Activated naive CD8-positive, alpha-beta T cell treated with anti-CD3 and anti-CD28 coated beads, Interleukin-2, amount 50 U/mL, for 16 hours (primary cell): ENCODE measurements around the gene RNF166.

ENCODE experiments used
- DNase-seq: peaks from one replicate; pipeline ENCODE4 v3.0.0-alpha.2; 2020; ENCODE audit warnings: low read depth, low spot score

RNF166 gene

GRCh38 chr16:88723911-88724310 is 17.7 kb upstream of the RNF166 start:
- DNase-seq = no peak

- no peak for DNase-seq
These were observed 17.3 kb upstream of the RNF166 start for GRCh38 chr16:88723507-88723887.

- DNase-seq = no peak
These were observed 16.7 kb upstream of the RNF166 start for GRCh38 chr16:88722784-88723506.

- no peak for DNase-seq
These were observed 15.9 kb upstream of the RNF166 start for GRCh38 chr16:88721815-88722755.

GRCh38 chr16:88721236-88721635 is 15.0 kb upstream of the RNF166 start:
- no peak for DNase-seq

GRCh38 chr16:88720396-88720970 is 14.3 kb upstream of the RNF166 start:
- no peak for DNase-seq

GRCh38 chr16:88719933-88720296 is 13.7 kb upstream of the RNF166 start:
- DNase-seq = no peak

- no peak for DNase-seq
These were observed 13.2 kb upstream of the RNF166 start for GRCh38 chr16:88719267-88719932.

- DNase-seq = no peak
These were observed 12.0 kb upstream of the RNF166 start for GRCh38 chr16:88718178-88718577.

- no peak for DNase-seq
These were observed 10.4 kb upstream of the RNF166 start for GRCh38 chr16:88716601-88717001.

- DNase-seq = no peak
These were observed 10.0 kb upstream of the RNF166 start for GRCh38 chr16:88716201-88716600.

GRCh38 chr16:88715312-88716190 is 9.3 kb upstream of the RNF166 start:
- DNase-seq = no peak

- DNase-seq = no peak
These were observed 8.5 kb upstream of the RNF166 start for GRCh38 chr16:88714420-88715302.

GRCh38 chr16:88713568-88714419 is 7.6 kb upstream of the RNF166 start:
- no peak for DNase-seq

GRCh38 chr16:88713054-88713453 is 6.8 kb upstream of the RNF166 start:
- no peak for DNase-seq

GRCh38 chr16:88712362-88712979 is 6.3 kb upstream of the RNF166 start:
- DNase-seq = no peak

- DNase-seq = no peak
These were observed 5.6 kb upstream of the RNF166 start for GRCh38 chr16:88711750-88712340.

GRCh38 chr16:88710556-88710955 is 4.3 kb upstream of the RNF166 start:
- no peak for DNase-seq
